C4-2B (cell line): Measurements from ENCODE around the gene NEUROD1.

ENCODE experiments used
- ZFX ChIP-seq: fragments of 450-650 bp; IDR thresholded peaks from 2 replicates; pipeline ENCODE4 v1.6.1; 2017
- TF ChIP-seq, protein P1 (sequence below): fragments of 450-650 bp; conservative IDR thresholded peaks from 2 replicates; pipeline ENCODE4 v1.5.1; 2017; ENCODE audit warnings: mild to moderate bottlenecking

- TF ChIP-seq, protein P1, sequence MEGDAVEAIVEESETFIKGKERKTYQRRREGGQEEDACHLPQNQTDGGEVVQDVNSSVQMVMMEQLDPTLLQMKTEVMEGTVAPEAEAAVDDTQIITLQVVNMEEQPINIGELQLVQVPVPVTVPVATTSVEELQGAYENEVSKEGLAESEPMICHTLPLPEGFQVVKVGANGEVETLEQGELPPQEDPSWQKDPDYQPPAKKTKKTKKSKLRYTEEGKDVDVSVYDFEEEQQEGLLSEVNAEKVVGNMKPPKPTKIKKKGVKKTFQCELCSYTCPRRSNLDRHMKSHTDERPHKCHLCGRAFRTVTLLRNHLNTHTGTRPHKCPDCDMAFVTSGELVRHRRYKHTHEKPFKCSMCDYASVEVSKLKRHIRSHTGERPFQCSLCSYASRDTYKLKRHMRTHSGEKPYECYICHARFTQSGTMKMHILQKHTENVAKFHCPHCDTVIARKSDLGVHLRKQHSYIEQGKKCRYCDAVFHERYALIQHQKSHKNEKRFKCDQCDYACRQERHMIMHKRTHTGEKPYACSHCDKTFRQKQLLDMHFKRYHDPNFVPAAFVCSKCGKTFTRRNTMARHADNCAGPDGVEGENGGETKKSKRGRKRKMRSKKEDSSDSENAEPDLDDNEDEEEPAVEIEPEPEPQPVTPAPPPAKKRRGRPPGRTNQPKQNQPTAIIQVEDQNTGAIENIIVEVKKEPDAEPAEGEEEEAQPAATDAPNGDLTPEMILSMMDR: no peak
- no peak for TF ChIP-seq ZFX
These were observed 47.5 kb downstream of the NEUROD1 start for GRCh38 chr2:181632733-181633401.
